K562 (cell line): ENCODE data around the gene ZNF597. TPM values are rescaled to one million over a fixed set of nuclear protein-coding genes. Genes with fewer than 3 reads are reported as not detected.

Experiments
- CHCHD3 ChIP-seq: fragments of 250-450 bp; sonication (Bioruptor Pico); IDR thresholded peaks from 2 replicates; pipeline ENCODE4 v2.1.2; 2022; ENCODE audit warnings: mild to moderate bottlenecking
- HDAC1 ChIP-seq, 2 experiments: fragments of 450-650 bp; IDR thresholded peaks; 2 replicates each; pipeline ENCODE4 v1.6.1; 2016 to 2017; ENCODE audit warnings: inconsistent platforms in 1 of 2, mild to moderate bottlenecking in 1 of 2, moderate library complexity in 1 of 2
- HLTF ChIP-seq: fragments of 450-650 bp; IDR thresholded peaks from 2 replicates; pipeline ENCODE4 v1.6.1; 2016
- HMGXB4 ChIP-seq: sonication (generic); formaldehyde crosslinking; IDR thresholded peaks from 2 replicates; pipeline ENCODE4 v1.8.1; 2023; ENCODE audit warnings: mild to moderate bottlenecking, missing genetic modification reagents
- MECOM ChIP-seq: fragments of 250-450 bp; sonication (Bioruptor Pico); IDR thresholded peaks from 2 replicates; pipeline ENCODE4 v1.8.0; 2022; ENCODE audit warnings: inconsistent platforms
- POLR2A ChIP-seq: fragments of 450-650 bp; conservative IDR thresholded peaks from 2 replicates; pipeline ENCODE4 v1.6.1; 2016
- RCOR1 ChIP-seq, 2 experiments: IDR thresholded peaks; 2 replicates each; pipeline ENCODE4 v1.6.1; 2012; ENCODE audit warnings: low read depth in 2 of 2, low read length in 2 of 2, borderline replicate concordance in 1 of 2, improper control_type of control experiment in 1 of 2
- SIRT6 ChIP-seq: IDR thresholded peaks from one replicate; pipeline ENCODE4 v1.6.1; 2012; ENCODE audit warnings: low read depth, mild to moderate bottlenecking, control low read depth, inconsistent platforms, low read length, moderate library complexity
- ZBTB49 ChIP-seq: sonication (generic); formaldehyde crosslinking; IDR thresholded peaks from 2 replicates; pipeline ENCODE4 v1.8.0; 2022; ENCODE audit warnings: missing genetic modification reagents, mild to moderate bottlenecking, borderline replicate concordance
- ZNF436 ChIP-seq: fragments of 250-450, 450-650 bp; sonication (Bioruptor Pico); formaldehyde crosslinking; IDR thresholded peaks from 2 replicates; pipeline ENCODE4 v1.7.0; 2020; ENCODE audit warnings: mild to moderate bottlenecking
- ZNF551 ChIP-seq: fragments of 250-450 bp; sonication (Bioruptor Pico); IDR thresholded peaks from 2 replicates; pipeline ENCODE4 v1.5.0; 2021; ENCODE audit warnings: mild to moderate bottlenecking, moderate library complexity
- polyA plus RNA-seq, 8 experiments: library from polyadenylated mRNA; depleted of rRNA in 4 of 8; stranded (reverse) in 5 of 8; unstranded in 3 of 8; fragments of >200 nt; fragmentation: Nextera tagmentation in 2 of 8; fragmentation: Illumina TruSeq in 1 of 8; extraction: Ambion mirVana in 2 of 8; extraction: Trizol in 1 of 8; gene quantifications; 2 replicates each; pipeline versions ENCODE4 v1.2.1 to v1.2.3, GENCODE V29; 2011 to 2014; ENCODE audit warnings: inconsistent platforms in 1 of 8, missing spikeins in 1 of 8
- total RNA-seq, 7 experiments: library from RNA; depleted of rRNA in 6 of 7; stranded (reverse); fragments of >200 nt in 6 of 7; fragmentation: Illumina TruSeq in 2 of 7; extraction: Trizol in 2 of 7; gene quantifications; 2 replicates each; pipeline versions ENCODE4 v1.2.1 to v1.2.3, GENCODE V29; 2011 to 2021; ENCODE audit warnings: low replicate concordance in 1 of 7
- TF ChIP-seq, protein P1 (sequence below): fragments of 450-650 bp; IDR thresholded peaks from 2 replicates; pipeline ENCODE4 v1.6.1; 2016
- TF ChIP-seq, protein P2 (sequence below): sonication (generic); formaldehyde crosslinking; IDR thresholded peaks from 2 replicates; pipeline ENCODE4 v1.8.1; 2022; ENCODE audit warnings: missing genetic modification reagents
- TF ChIP-seq, protein P3 (sequence below), 2 experiments: fragments of 450-650 bp; IDR thresholded peaks; 2 replicates each; pipeline ENCODE4 v1.6.1; 2016
- TF ChIP-seq, protein P4 (sequence below): fragments of 450-650 bp; IDR thresholded peaks from 2 replicates; pipeline ENCODE4 v1.7.1; 2018; ENCODE audit warnings: mild to moderate bottlenecking, low read depth; ENCODE audit not compliant: partially characterized antibody

The ZNF597 gene
- total and polyA plus RNA-seq, 9 of the 15 experiments (the other 6 are each of a cell fraction or from before 2014, with no cell fraction given): 0.14 to 0.68 (median 0.42) TPM

- TF ChIP-seq ZBTB49 (CRISPR knock-in tag) (no peak), POLR2A (no peak), CHCHD3 (no peak), HMGXB4 (CRISPR knock-in tag) (no peak), HLTF (peak; percentile 49; the same call in 1 of the 2 replicates), HDAC1 (IDR thresholded peaks at IDR 0.05) (peak in 1 of 2 experiments; percentile 67; a peak in 2 of 4 replicates), SIRT6 (no peak), MECOM (CRISPR knock-in tag) (no peak), RCOR1 (IDR thresholded peaks at IDR 0.05; ENCODE audit: borderline replicate concordance in 1 of 2, low read depth in 2 of 2, low read length in 2 of 2) (peak; percentile 29 to 94; a peak in 3 of 4 replicates), ZNF551 (CRISPR knock-in tag) (no peak), ZNF436 (CRISPR knock-in tag) (no peak)
- TF ChIP-seq, protein P1, sequence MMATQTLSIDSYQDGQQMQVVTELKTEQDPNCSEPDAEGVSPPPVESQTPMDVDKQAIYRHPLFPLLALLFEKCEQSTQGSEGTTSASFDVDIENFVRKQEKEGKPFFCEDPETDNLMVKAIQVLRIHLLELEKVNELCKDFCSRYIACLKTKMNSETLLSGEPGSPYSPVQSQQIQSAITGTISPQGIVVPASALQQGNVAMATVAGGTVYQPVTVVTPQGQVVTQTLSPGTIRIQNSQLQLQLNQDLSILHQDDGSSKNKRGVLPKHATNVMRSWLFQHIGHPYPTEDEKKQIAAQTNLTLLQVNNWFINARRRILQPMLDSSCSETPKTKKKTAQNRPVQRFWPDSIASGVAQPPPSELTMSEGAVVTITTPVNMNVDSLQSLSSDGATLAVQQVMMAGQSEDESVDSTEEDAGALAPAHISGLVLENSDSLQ: 0 out of 2 replicates have a peak, but pooled peaks have one; percentile 22
- TF ChIP-seq, protein P2, sequence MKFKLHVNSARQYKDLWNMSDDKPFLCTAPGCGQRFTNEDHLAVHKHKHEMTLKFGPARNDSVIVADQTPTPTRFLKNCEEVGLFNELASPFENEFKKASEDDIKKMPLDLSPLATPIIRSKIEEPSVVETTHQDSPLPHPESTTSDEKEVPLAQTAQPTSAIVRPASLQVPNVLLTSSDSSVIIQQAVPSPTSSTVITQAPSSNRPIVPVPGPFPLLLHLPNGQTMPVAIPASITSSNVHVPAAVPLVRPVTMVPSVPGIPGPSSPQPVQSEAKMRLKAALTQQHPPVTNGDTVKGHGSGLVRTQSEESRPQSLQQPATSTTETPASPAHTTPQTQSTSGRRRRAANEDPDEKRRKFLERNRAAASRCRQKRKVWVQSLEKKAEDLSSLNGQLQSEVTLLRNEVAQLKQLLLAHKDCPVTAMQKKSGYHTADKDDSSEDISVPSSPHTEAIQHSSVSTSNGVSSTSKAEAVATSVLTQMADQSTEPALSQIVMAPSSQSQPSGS (CRISPR knock-in tag): no peak
- TF ChIP-seq, protein P3, sequence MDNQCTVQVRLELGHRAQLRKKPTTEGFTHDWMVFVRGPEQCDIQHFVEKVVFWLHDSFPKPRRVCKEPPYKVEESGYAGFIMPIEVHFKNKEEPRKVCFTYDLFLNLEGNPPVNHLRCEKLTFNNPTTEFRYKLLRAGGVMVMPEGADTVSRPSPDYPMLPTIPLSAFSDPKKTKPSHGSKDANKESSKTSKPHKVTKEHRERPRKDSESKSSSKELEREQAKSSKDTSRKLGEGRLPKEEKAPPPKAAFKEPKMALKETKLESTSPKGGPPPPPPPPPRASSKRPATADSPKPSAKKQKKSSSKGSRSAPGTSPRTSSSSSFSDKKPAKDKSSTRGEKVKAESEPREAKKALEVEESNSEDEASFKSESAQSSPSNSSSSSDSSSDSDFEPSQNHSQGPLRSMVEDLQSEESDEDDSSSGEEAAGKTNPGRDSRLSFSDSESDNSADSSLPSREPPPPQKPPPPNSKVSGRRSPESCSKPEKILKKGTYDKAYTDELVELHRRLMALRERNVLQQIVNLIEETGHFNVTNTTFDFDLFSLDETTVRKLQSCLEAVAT (IDR thresholded peaks at IDR 0.05): 0 out of 4 replicates have a peak, but pooled peaks of 1 of the 2 experiments have one; percentile 32
- TF ChIP-seq, protein P4, sequence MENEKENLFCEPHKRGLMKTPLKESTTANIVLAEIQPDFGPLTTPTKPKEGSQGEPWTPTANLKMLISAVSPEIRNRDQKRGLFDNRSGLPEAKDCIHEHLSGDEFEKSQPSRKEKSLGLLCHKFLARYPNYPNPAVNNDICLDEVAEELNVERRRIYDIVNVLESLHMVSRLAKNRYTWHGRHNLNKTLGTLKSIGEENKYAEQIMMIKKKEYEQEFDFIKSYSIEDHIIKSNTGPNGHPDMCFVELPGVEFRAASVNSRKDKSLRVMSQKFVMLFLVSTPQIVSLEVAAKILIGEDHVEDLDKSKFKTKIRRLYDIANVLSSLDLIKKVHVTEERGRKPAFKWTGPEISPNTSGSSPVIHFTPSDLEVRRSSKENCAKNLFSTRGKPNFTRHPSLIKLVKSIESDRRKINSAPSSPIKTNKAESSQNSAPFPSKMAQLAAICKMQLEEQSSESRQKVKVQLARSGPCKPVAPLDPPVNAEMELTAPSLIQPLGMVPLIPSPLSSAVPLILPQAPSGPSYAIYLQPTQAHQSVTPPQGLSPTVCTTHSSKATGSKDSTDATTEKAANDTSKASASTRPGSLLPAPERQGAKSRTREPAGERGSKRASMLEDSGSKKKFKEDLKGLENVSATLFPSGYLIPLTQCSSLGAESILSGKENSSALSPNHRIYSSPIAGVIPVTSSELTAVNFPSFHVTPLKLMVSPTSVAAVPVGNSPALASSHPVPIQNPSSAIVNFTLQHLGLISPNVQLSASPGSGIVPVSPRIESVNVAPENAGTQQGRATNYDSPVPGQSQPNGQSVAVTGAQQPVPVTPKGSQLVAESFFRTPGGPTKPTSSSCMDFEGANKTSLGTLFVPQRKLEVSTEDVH: no peak
These were observed 55.0 kb downstream of the ZNF597 start (continued) for GRCh38 chr16:3388325-3388724.
